ENCODE data around the gene SLC16A6.

Gene SLC16A6

GRCh38 chr17:68320311-68320865 is 29.5 kb upstream of the SLC16A6 start:
- no peak overlapping the region for H3K4me3 ChIP-seq (ENCODE audit: low read depth, low read length)
- TF ChIP-seq CTCF (conservative IDR thresholded peaks at IDR 0.05; ENCODE audit: low read depth, low read length), result no peak
- DNase-seq (ENCODE audit: low read depth), result no peak

GRCh38 chr17:68319410-68320162 is 28.7 kb upstream of the SLC16A6 start:
- DNase-seq (ENCODE audit: low read depth), result no peak
- TF ChIP-seq CTCF (conservative IDR thresholded peaks at IDR 0.05; ENCODE audit: low read depth, low read length), result no peak
- H3K4me3 ChIP-seq (ENCODE audit: low read depth, low read length), result no peak overlapping the region

GRCh38 chr17:68318103-68318991 is 27.4 kb upstream of the SLC16A6 start:
- peak; percentile 58 for DNase-seq (ENCODE audit: low read depth)
- no peak for TF ChIP-seq CTCF (conservative IDR thresholded peaks at IDR 0.05; ENCODE audit: low read depth, low read length)

GRCh38 chr17:68317458-68317857 is 26.5 kb upstream of the SLC16A6 start:
- DNase-seq (ENCODE audit: low read depth), result no peak
- no peak overlapping the region for H3K4me3 ChIP-seq (ENCODE audit: low read depth, low read length)
- TF ChIP-seq CTCF (conservative IDR thresholded peaks at IDR 0.05; ENCODE audit: low read depth, low read length), result no peak

More at GRCh38 chr17:68318103-68318991, 27.4 kb upstream of the SLC16A6 start:
- no peak overlapping the region for H3K4me3 ChIP-seq (ENCODE audit: low read depth, low read length)

- no peak overlapping the region for H3K4me3 ChIP-seq (ENCODE audit: low read depth, low read length)
- TF ChIP-seq CTCF (conservative IDR thresholded peaks at IDR 0.05; ENCODE audit: low read depth, low read length), result no peak
- DNase-seq (ENCODE audit: low read depth), result no peak
Measured at GRCh38 chr17:68315930-68316329, 25.0 kb upstream of the SLC16A6 start.

GRCh38 chr17:68314916-68315535 is 24.1 kb upstream of the SLC16A6 start:
- peak; percentile 18 for DNase-seq (ENCODE audit: low read depth)
- no peak for TF ChIP-seq CTCF (conservative IDR thresholded peaks at IDR 0.05; ENCODE audit: low read depth, low read length)
- H3K4me3 ChIP-seq (ENCODE audit: low read depth, low read length), result no peak overlapping the region
